Vagina (tissue), 2 donors: ENCODE data around the gene AFF3.

Experiments used
- POLR2A ChIP-seq, 2 donors: fragments of 450-650 bp; IDR thresholded peaks; one replicate each; pipeline ENCODE4 v1.6.1; 2017; ENCODE audit warnings: antibody characterized with exemption in 2 of 2, mild to moderate bottlenecking in 2 of 2, moderate library complexity in 2 of 2
- TF ChIP-seq, protein P1 (sequence below), 3 experiments: fragments of 450-650 bp in 2 of 3; fragments of 200-600 bp in 1 of 3; sonication (generic) in 1 of 3; IDR thresholded peaks; one replicate each; pipeline ENCODE4 v1.5.1; 2017 to 2019; ENCODE audit warnings: antibody characterized with exemption in 3 of 3, mild to moderate bottlenecking in 2 of 3, moderate library complexity in 2 of 3

DNA sequence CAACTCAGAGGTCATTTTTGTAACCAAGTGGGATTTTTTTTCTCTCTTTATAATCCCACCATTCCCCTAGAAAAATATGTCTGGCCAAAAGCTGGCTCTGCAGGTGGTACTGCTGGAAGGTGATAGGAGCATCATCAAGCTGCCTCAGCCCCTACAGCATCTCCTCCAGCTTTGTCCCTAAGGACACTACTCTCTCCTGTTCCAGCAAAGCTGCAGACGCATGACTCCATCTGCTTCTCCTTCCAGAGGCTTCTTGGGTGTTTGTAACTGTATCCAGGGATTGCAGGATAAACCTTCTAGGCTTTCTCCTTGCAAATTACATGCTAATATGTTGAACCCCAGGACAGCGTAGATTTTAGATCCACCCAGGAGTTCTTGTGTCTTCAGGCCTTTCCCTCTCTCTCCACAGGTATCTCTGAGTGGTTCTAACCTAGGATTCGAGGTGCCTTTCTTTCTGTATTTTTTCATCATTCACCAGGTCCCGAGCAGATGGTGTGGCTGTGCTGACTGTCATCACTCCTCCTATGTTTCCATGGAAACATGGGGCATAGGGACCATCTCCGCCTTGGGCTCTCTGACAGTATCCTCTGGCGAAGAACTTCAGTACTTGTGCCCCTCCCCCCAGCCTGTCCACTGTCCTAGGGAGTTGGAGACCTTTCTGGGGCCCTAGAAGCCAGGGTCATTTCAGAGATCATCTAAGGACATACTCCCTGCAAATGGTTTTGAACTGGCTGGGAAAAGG is 34.3 kb downstream of the AFF3 start:
- TF ChIP-seq POLR2A (IDR thresholded peaks at IDR 0.05): no peak
- TF ChIP-seq, protein P1, sequence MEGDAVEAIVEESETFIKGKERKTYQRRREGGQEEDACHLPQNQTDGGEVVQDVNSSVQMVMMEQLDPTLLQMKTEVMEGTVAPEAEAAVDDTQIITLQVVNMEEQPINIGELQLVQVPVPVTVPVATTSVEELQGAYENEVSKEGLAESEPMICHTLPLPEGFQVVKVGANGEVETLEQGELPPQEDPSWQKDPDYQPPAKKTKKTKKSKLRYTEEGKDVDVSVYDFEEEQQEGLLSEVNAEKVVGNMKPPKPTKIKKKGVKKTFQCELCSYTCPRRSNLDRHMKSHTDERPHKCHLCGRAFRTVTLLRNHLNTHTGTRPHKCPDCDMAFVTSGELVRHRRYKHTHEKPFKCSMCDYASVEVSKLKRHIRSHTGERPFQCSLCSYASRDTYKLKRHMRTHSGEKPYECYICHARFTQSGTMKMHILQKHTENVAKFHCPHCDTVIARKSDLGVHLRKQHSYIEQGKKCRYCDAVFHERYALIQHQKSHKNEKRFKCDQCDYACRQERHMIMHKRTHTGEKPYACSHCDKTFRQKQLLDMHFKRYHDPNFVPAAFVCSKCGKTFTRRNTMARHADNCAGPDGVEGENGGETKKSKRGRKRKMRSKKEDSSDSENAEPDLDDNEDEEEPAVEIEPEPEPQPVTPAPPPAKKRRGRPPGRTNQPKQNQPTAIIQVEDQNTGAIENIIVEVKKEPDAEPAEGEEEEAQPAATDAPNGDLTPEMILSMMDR (IDR thresholded peaks at IDR 0.05): no peak
